GM12875 (cell line): Measurements from ENCODE around the gene DCTN1.

Experiments used
- H3K4me3 ChIP-seq: one replicate; pipeline ENCODE4 v1.5.1; 2011; ENCODE audit warnings: low read depth, low read length, control low read depth
- TF ChIP-seq, protein P1 (sequence below): IDR thresholded peaks from 2 replicates; pipeline ENCODE4 v1.5.1; 2011; ENCODE audit warnings: low read depth, mild to moderate bottlenecking, control low read depth, inconsistent platforms, low read length, moderate library complexity, borderline replicate concordance; ENCODE audit not compliant: insufficient read depth

The DCTN1 gene

DNA sequence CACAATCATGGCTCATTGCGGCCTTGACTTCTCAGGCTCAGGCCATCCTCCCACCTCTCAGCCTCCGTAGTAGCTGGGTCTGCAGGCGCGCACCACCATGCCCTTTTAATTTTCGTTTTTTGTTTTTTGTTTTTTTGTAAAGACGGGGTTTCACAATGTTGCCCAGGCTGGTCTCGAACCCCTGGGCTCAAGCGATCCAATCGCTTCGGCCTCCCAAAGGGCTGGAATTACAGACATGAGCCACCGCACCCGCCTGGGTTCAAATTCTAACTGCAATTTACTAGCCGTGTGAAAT is 12.3 kb upstream of the DCTN1 start:
- H3K4me3 ChIP-seq: no peak overlapping the region
- TF ChIP-seq, protein P1, sequence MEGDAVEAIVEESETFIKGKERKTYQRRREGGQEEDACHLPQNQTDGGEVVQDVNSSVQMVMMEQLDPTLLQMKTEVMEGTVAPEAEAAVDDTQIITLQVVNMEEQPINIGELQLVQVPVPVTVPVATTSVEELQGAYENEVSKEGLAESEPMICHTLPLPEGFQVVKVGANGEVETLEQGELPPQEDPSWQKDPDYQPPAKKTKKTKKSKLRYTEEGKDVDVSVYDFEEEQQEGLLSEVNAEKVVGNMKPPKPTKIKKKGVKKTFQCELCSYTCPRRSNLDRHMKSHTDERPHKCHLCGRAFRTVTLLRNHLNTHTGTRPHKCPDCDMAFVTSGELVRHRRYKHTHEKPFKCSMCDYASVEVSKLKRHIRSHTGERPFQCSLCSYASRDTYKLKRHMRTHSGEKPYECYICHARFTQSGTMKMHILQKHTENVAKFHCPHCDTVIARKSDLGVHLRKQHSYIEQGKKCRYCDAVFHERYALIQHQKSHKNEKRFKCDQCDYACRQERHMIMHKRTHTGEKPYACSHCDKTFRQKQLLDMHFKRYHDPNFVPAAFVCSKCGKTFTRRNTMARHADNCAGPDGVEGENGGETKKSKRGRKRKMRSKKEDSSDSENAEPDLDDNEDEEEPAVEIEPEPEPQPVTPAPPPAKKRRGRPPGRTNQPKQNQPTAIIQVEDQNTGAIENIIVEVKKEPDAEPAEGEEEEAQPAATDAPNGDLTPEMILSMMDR: no peak

GRCh38 chr2:74391580-74392448 is 11.7 kb upstream of the DCTN1 start:
- TF ChIP-seq, protein P1: peak; percentile 99
- H3K4me3 ChIP-seq: peak overlapping the region; percentile 65

- TF ChIP-seq, protein P1: no peak
- H3K4me3 ChIP-seq: peak overlapping the region; percentile 65
Observed at GRCh38 chr2:74391209-74391579, 11.1 kb upstream of the DCTN1 start.

DNA sequence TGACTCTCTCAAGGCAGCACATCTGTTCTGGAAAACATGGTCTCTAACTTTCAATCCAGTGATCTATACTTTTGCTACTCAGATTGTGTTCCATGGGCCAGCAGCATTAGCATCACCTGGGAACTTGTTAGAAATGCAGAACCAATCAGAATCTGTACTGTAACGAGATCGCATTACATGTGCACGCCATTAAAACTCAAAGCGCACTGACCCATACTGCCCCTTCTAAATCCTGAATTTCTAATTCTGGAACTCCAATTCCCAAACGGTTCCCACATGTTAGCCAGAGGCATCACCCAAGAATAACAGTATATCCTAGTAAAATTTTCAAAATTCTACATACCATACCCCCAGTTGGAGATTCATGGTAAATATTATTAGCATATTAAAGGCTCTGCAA is 10.5 kb upstream of the DCTN1 start:
- H3K4me3 ChIP-seq: no peak overlapping the region
- TF ChIP-seq, protein P1: no peak

DNA sequence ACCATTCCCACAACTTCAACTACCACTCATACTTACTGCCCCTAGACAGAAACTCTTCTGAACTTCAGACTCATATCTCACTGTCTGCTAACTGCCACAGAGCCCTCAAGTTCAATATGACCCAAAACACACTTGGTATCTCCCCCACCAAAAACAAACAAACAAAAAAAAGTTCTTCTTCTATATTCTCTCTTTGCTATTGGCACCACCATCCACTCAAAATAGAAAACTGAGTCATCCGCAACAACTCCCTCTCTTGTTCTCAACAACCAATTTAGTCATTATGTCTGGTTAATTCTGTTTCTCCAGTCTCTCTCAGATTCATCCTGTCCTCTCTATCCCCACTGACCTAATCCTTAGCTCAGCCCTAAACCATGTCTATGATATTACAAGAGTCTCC is 7.2 kb upstream of the DCTN1 start:
- no peak overlapping the region for H3K4me3 ChIP-seq
- TF ChIP-seq, protein P1: no peak

- TF ChIP-seq, protein P1: no peak
- H3K4me3 ChIP-seq: no peak overlapping the region
Observed at GRCh38 chr2:74385396-74385795, 5.3 kb upstream of the DCTN1 start.

DNA sequence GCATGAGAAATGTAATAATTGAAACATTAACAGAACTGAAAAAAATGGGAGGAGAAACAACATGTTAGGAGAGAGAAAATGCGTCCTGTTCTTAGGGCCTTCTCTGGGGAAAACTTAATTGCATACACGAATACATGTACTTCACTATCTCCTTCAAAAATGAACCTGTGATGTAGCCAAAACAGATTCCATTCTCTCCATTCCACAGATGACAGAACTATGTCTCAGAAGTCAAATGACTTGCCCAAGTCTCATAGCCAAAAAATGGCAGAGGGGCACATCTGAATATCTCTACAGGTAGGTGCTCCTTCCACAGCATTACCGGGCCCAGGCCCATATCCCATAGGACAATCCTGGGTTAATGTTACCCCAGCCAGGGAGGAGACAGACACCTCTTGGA is 3.9 kb upstream of the DCTN1 start:
- TF ChIP-seq, protein P1: no peak
- H3K4me3 ChIP-seq: no peak overlapping the region
